Activated naive CD8-positive, alpha-beta T cell (primary cell): ENCODE data around the gene SMCP.

ENCODE experiments used
- H3K27ac Mint-ChIP-seq: one replicate; pipeline ENCODE4 v1.8.0; 2021; ENCODE audit warnings: mixed read lengths
- H3K27me3 Mint-ChIP-seq: one replicate; pipeline ENCODE4 v1.8.0; 2021; ENCODE audit warnings: mixed read lengths
- H3K36me3 Mint-ChIP-seq: one replicate; pipeline ENCODE4 v1.8.0; 2021; ENCODE audit warnings: mixed read lengths
- H3K4me1 Mint-ChIP-seq: one replicate; pipeline ENCODE4 v1.8.0; 2021; ENCODE audit warnings: low read depth, mixed read lengths
- H3K4me3 Mint-ChIP-seq: one replicate; pipeline ENCODE4 v1.8.0; 2021; ENCODE audit warnings: mild to moderate bottlenecking, mixed read lengths
- H3K9me3 Mint-ChIP-seq: one replicate; pipeline ENCODE4 v1.8.0; 2021; ENCODE audit warnings: low read depth, mixed read lengths

SMCP gene

DNA sequence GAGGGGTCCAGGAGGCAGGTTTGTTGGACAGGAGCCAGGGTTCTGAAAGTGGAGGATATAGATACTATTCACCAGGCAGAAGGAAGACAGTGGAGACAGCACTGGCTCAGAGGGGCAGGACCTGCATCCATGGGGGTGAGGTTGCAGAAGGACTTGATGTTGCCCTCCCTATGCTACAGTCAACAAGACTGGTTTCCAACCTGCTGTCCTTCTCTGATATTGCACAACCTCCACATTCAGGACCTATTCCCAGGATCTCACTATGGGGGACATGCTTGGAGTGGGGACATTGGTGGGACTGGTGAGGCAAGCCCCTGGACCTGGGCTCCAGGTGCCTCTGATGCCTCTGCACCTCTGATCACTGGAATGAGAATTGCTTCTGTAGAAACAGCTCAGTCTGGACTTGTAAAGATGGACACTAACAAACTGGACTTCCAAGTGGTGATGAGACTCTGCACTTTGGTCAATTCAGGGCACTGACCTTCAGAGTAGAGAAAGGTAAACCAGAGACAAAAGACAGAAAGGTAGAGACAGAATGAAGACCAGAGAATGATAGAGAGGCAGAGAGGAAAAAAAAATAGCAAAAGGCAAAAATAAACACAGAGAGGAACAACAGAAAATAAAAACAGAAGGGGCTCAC lies 1.6 kb downstream of the SMCP start:
- Mint-ChIP-seq H3K4me3 (no peak overlapping the region), H3K27ac (no peak overlapping the region), H3K27me3 (peaks cover 10% of the 10 kb centered on the region), H3K9me3 (peaks cover 5% of the 10 kb centered on the region), H3K4me1 (no peaks in the 10 kb centered on the region), H3K36me3 (no peaks in the 10 kb centered on the region)

GRCh38 chr1:152880316-152880715 lies 2.2 kb downstream of the SMCP start:
- Mint-ChIP-seq H3K27me3 (peaks cover 10% of the 10 kb centered on the region), H3K4me1 (no peaks in the 10 kb centered on the region), H3K27ac (no peak overlapping the region), H3K36me3 (no peaks in the 10 kb centered on the region), H3K4me3 (no peak overlapping the region), H3K9me3 (peaks cover 5% of the 10 kb centered on the region)

DNA sequence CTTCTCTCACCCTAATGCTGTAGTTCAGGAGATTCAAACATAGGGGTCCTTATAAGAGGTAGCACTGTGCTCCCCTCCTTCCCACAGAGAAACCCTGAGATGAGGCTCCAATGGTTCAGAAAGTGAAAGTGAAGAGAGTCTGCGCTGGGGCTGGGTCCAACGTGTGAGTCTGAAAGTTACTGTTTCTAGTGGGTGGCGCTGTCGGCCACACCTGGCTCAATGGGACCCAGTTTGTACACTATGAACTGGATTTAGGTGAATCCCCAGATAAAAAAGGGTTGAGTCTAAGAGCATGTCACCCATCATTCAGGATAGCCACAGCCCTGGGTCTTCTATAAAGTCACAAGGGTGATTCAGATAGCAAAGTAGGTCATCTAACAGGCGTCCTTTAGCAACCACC lies 2.8 kb downstream of the SMCP start:
- H3K4me3 Mint-ChIP-seq = no peak overlapping the region
- H3K36me3 Mint-ChIP-seq = no peaks in the 10 kb centered on the region
- peaks cover 10% of the 10 kb centered on the region for H3K27me3 Mint-ChIP-seq
- no peaks in the 10 kb centered on the region for H3K4me1 Mint-ChIP-seq
- no peak overlapping the region for H3K27ac Mint-ChIP-seq
- H3K9me3 Mint-ChIP-seq = peaks cover 5% of the 10 kb centered on the region

- H3K9me3 Mint-ChIP-seq = no peaks in the 10 kb centered on the region
- peaks cover 3% of the 10 kb centered on the region for H3K27me3 Mint-ChIP-seq
- H3K4me1 Mint-ChIP-seq = no peaks in the 10 kb centered on the region
- H3K27ac Mint-ChIP-seq = no peak overlapping the region
- H3K36me3 Mint-ChIP-seq = no peaks in the 10 kb centered on the region
- no peak overlapping the region for H3K4me3 Mint-ChIP-seq
Observed at GRCh38 chr1:152884085-152884484, 6.0 kb downstream of the SMCP start.

DNA sequence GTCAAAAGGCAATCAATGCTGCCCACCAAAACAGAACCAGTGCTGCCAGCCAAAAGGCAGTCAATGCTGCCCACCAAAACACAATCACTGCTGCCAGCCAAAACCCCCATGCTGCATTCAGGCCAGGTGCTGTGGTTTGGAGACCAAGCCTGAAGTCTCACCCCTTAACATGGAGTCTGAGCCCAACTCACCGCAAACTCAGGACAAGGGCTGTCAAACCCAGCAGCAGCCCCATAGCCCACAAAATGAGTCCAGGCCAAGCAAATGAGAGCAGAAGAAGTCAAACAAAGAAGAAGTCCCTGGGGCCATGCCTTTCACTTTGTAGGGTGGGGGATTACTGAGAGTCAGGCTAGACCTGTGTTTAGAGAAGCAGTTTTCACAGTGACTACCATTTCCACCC lies 6.4 kb downstream of the SMCP start:
- peaks cover 3% of the 10 kb centered on the region for H3K27me3 Mint-ChIP-seq
- no peak overlapping the region for H3K4me3 Mint-ChIP-seq
- H3K4me1 Mint-ChIP-seq = no peaks in the 10 kb centered on the region
- H3K9me3 Mint-ChIP-seq = no peaks in the 10 kb centered on the region
- H3K27ac Mint-ChIP-seq = no peak overlapping the region
- H3K36me3 Mint-ChIP-seq = no peaks in the 10 kb centered on the region

- Mint-ChIP-seq H3K4me1 (no peaks in the 10 kb centered on the region), H3K27ac (no peak overlapping the region), H3K9me3 (no peaks in the 10 kb centered on the region), H3K4me3 (no peak overlapping the region), H3K36me3 (no peaks in the 10 kb centered on the region), H3K27me3 (peaks cover 3% of the 10 kb centered on the region)
Observed at GRCh38 chr1:152884966-152885624, 7.0 kb downstream of the SMCP start.

DNA sequence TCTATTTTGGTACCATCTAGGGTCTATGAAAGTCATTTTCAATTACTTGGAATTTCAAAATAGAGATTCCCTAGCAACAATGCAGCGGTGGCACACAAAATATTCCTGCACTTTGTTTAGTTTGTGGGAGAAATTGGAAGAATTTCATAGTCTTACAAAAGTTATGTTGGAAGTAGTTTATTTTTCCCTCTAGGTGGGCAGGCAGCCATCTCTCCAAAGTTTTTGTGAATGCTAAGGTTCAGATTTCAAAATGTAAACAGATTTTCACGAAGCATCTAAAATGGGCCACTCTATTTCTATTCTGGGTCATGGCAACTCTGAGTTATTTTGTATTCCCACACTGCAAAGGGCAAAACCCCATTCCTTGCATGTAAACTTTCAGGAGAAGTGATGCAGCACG lies 8.0 kb downstream of the SMCP start:
- Mint-ChIP-seq H3K4me3 (no peak overlapping the region), H3K36me3 (no peaks in the 10 kb centered on the region), H3K4me1 (no peaks in the 10 kb centered on the region), H3K27me3 (peaks cover 5% of the 10 kb centered on the region), H3K9me3 (no peaks in the 10 kb centered on the region), H3K27ac (no peak overlapping the region)

- Mint-ChIP-seq H3K4me3 (no peak overlapping the region), H3K9me3 (no peaks in the 10 kb centered on the region), H3K36me3 (no peaks in the 10 kb centered on the region), H3K27me3 (peaks cover 8% of the 10 kb centered on the region), H3K4me1 (no peaks in the 10 kb centered on the region), H3K27ac (no peak overlapping the region)
Observed at GRCh38 chr1:152886758-152887409, 8.8 kb downstream of the SMCP start.

GRCh38 chr1:152888126-152888525 lies 10.0 kb downstream of the SMCP start:
- H3K4me3 Mint-ChIP-seq = no peak overlapping the region
- no peak overlapping the region for H3K27ac Mint-ChIP-seq
- no peaks in the 10 kb centered on the region for H3K9me3 Mint-ChIP-seq
- H3K36me3 Mint-ChIP-seq = no peaks in the 10 kb centered on the region
- H3K27me3 Mint-ChIP-seq = peaks cover 9% of the 10 kb centered on the region
- H3K4me1 Mint-ChIP-seq = no peaks in the 10 kb centered on the region

- no peaks in the 10 kb centered on the region for H3K9me3 Mint-ChIP-seq
- H3K4me1 Mint-ChIP-seq = no peaks in the 10 kb centered on the region
- H3K4me3 Mint-ChIP-seq = no peak overlapping the region
- no peak overlapping the region for H3K27ac Mint-ChIP-seq
- H3K27me3 Mint-ChIP-seq = peaks cover 16% of the 10 kb centered on the region
- no peaks in the 10 kb centered on the region for H3K36me3 Mint-ChIP-seq
Observed at GRCh38 chr1:152899027-152899426, 20.9 kb downstream of the SMCP start.

DNA sequence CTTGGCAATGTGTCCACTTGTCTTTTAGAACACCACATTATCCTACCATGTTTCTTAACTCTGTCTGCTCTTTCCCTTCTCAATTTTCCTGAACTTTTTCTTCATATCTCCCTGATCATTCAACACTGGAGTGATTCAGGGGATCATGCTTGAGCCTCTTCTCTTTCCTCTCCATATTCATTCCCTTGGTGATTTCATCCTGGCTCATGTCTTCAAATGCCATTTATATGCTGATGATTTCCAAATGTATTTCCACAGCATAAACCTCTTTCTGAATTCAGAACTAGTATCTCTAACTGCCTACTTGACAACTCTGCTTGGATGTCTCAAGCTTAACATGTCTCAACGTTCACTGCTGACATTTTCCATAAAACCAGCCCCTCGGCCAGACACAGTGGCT lies 21.8 kb downstream of the SMCP start:
- Mint-ChIP-seq H3K4me1 (no peaks in the 10 kb centered on the region), H3K4me3 (no peak overlapping the region), H3K27me3 (peaks cover 12% of the 10 kb centered on the region), H3K27ac (no peak overlapping the region), H3K36me3 (no peaks in the 10 kb centered on the region), H3K9me3 (no peaks in the 10 kb centered on the region)

DNA sequence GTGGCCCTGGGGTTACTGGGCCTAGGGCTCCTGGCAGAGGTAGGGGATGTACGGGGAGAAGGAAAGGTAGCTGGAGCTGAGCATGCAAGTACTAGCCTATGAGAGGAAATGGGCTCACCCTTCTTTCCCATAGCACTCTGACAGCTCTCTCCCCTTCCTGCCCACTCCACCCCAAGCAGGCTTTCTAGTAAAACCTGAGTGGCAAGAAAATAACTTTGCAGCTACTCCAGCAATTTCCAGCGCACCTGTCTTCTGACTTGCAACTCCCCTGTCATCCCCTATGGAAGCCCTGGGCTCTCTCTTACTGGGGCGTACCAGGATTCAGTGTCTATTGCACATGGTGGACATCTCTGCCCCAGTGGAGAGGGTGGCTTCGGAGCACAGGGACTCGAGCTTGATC lies 23.5 kb downstream of the SMCP start:
- Mint-ChIP-seq H3K36me3 (no peaks in the 10 kb centered on the region), H3K9me3 (no peaks in the 10 kb centered on the region), H3K4me1 (no peaks in the 10 kb centered on the region), H3K27me3 (peaks cover 15% of the 10 kb centered on the region), H3K4me3 (no peak overlapping the region), H3K27ac (no peak overlapping the region)

GRCh38 chr1:152902636-152903035 lies 24.5 kb downstream of the SMCP start:
- H3K4me1 Mint-ChIP-seq = no peaks in the 10 kb centered on the region
- no peak overlapping the region for H3K4me3 Mint-ChIP-seq
- no peaks in the 10 kb centered on the region for H3K36me3 Mint-ChIP-seq
- no peak overlapping the region for H3K27ac Mint-ChIP-seq
- no peaks in the 10 kb centered on the region for H3K9me3 Mint-ChIP-seq
- peaks cover 17% of the 10 kb centered on the region for H3K27me3 Mint-ChIP-seq

- H3K27ac Mint-ChIP-seq = no peak overlapping the region
Observed at GRCh38 chr1:152904688-152905440, 26.7 kb downstream of the SMCP start.

GRCh38 chr1:152906023-152906565 lies 28.0 kb downstream of the SMCP start:
- Mint-ChIP-seq H3K27ac (no peak overlapping the region), H3K4me1 (no peaks in the 10 kb centered on the region), H3K27me3 (peaks cover 29% of the 10 kb centered on the region), H3K9me3 (no peaks in the 10 kb centered on the region), H3K4me3 (no peak overlapping the region), H3K36me3 (no peaks in the 10 kb centered on the region)

More at GRCh38 chr1:152904688-152905440, 26.7 kb downstream of the SMCP start:
- Mint-ChIP-seq H3K4me3 (no peak overlapping the region), H3K9me3 (no peaks in the 10 kb centered on the region), H3K36me3 (no peaks in the 10 kb centered on the region), H3K4me1 (no peaks in the 10 kb centered on the region), H3K27me3 (peaks cover 27% of the 10 kb centered on the region)
